Effector memory CD8-positive, alpha-beta T cell (primary cell): ENCODE results near the gene HLA-DMB.

Experiments used
- ATAC-seq: fragments of 150-1000 bp; cut with Tn5 transposase; replicated peaks from 2 replicates; pipeline ENCODE4 v1.10.0; 2021; ENCODE audit warnings: mild to moderate bottlenecking, moderate library complexity
- DNase-seq, 3 experiments: peaks; one replicate each; pipeline ENCODE4 v3.0.0; 2021
- H3K27ac Mint-ChIP-seq, 2 donors: one replicate each; pipeline ENCODE4 v1.8.0; 2022; ENCODE audit warnings: mild to moderate bottlenecking in 2 of 2, mixed read lengths in 2 of 2, moderate library complexity in 2 of 2
- H3K27me3 Mint-ChIP-seq, 2 donors: one replicate each; pipeline ENCODE4 v1.8.0; 2022; ENCODE audit warnings: mixed read lengths in 2 of 2
- H3K36me3 Mint-ChIP-seq: one replicate; pipeline ENCODE4 v1.8.0; 2022; ENCODE audit warnings: mild to moderate bottlenecking, moderate library complexity, mixed read lengths; ENCODE audit not compliant: insufficient read depth
- H3K4me1 Mint-ChIP-seq, 2 donors: one replicate each; pipeline ENCODE4 v1.8.0; 2022; ENCODE audit warnings: low read depth in 2 of 2, mixed read lengths in 2 of 2
- H3K4me3 Mint-ChIP-seq, 2 donors: one replicate each; pipeline ENCODE4 v1.8.0; 2022; ENCODE audit warnings: mild to moderate bottlenecking in 2 of 2, mixed read lengths in 2 of 2, moderate library complexity in 2 of 2
- H3K9me3 Mint-ChIP-seq, 2 donors: one replicate each; pipeline ENCODE4 v1.8.0; 2022; ENCODE audit warnings: mixed read lengths in 2 of 2

Gene HLA-DMB

GRCh38 chr6:32976334-32977069 lies 35.7 kb upstream of the HLA-DMB start:
- no peaks in the 10 kb centered on the region for H3K27me3 Mint-ChIP-seq
- DNase-seq (no peak), ATAC-seq (no peak)
- peaks cover 100% of the 10 kb centered on the region for H3K36me3 Mint-ChIP-seq
- H3K27ac Mint-ChIP-seq: peak overlapping the region; percentile 90 to 98
- H3K9me3 Mint-ChIP-seq: no peaks in the 10 kb centered on the region
- H3K4me3 Mint-ChIP-seq: peak overlapping the region; percentile 88 to 94
- H3K4me1 Mint-ChIP-seq: peaks cover 52 to 68% of the 10 kb centered on the region in 2 donors

GRCh38 chr6:32975886-32976285 lies 35.1 kb upstream of the HLA-DMB start:
- H3K4me1 Mint-ChIP-seq: peaks cover 52 to 74% of the 10 kb centered on the region in 2 donors
- H3K4me3 Mint-ChIP-seq: peak overlapping the region; percentile 88 to 94
- no peaks in the 10 kb centered on the region for H3K9me3 Mint-ChIP-seq

DNA sequence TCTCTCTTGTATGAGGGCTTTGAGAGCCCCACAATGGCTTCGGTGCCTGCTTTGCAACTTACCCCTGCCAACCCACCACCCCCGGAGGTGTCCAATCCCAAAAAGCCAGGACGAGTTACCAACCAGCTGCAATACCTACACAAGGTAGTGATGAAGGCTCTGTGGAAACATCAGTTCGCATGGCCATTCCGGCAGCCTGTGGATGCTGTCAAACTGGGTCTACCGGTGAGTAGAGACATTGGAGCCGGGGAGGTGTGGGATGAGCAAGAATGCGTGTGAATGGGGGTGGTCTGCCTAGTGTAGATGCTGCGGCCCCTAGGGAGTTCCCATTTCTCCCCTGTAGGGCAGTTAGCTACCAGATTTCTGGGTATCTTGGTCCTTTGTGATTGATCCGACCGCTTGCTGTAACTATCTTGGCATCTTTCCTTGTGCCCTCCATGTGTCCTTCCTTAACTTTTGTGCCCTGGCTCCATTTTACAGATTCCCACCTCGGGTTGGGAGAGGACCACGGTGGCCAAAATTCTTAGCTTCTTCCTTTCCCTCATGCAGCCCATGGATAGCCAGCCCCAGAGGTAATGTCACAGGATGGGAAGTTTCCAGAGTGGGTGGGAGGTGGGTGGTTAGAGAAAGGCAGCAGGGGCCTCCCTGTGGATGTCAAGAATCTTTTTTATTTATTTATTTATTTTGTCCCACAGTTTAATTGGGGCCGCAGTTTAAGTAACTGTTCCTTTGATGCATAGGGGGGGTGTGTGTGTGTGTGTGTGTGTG lies 33.9 kb upstream of the HLA-DMB start:
- Mint-ChIP-seq H3K4me3 (peak overlapping the region; percentile 88 to 94), H3K4me1 (peaks cover 55 to 76% of the 10 kb centered on the region in 2 donors), H3K9me3 (no peaks in the 10 kb centered on the region), H3K27me3 (no peaks in the 10 kb centered on the region), H3K27ac (peak overlapping the region; percentile 94 to 98), H3K36me3 (peaks cover 97% of the 10 kb centered on the region)
- DNase-seq (no peak), ATAC-seq (no peak)

More at GRCh38 chr6:32975886-32976285, 35.1 kb upstream of the HLA-DMB start:
- DNase-seq: no peak
- Mint-ChIP-seq H3K27me3 (no peaks in the 10 kb centered on the region), H3K27ac (peak overlapping the region; percentile 90 to 98), H3K36me3 (peaks cover 100% of the 10 kb centered on the region)
- no peak for ATAC-seq

DNA sequence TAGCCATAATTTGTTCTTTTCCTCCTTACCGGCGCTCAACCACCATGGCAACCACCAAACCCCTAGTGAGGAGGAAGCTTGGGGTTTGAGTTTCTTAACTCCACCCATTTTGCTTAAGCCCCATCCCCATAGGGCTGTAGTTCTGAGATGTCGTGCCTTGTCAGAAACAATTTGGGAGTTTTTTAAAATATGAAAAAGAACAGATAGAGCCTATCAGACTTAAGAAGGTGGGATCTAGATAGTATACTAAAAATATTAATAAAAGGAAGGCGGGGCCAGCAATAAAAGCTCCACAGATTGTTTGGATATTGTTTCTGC lies 33.1 kb upstream of the HLA-DMB start:
- Mint-ChIP-seq H3K4me1 (peaks cover 52 to 75% of the 10 kb centered on the region in 2 donors), H3K9me3 (no peaks in the 10 kb centered on the region), H3K27me3 (no peaks in the 10 kb centered on the region), H3K27ac (peak overlapping the region; percentile 94 to 98), H3K4me3 (peak overlapping the region; percentile 88 to 94), H3K36me3 (peaks cover 97% of the 10 kb centered on the region)
- DNase-seq: no peak
- ATAC-seq: no peak

- ATAC-seq (peak; percentile 3), DNase-seq (peak in 2 of 3 experiments; percentile 64)
- Mint-ChIP-seq H3K27me3 (no peaks in the 10 kb centered on the region), H3K27ac (peak overlapping the region; percentile 94 to 98), H3K9me3 (no peaks in the 10 kb centered on the region), H3K4me3 (peak overlapping the region; percentile 88 to 94), H3K36me3 (peaks cover 95% of the 10 kb centered on the region), H3K4me1 (peaks cover 54 to 70% of the 10 kb centered on the region in 2 donors)
Measured at GRCh38 chr6:32973144-32974015, 32.6 kb upstream of the HLA-DMB start.

DNA sequence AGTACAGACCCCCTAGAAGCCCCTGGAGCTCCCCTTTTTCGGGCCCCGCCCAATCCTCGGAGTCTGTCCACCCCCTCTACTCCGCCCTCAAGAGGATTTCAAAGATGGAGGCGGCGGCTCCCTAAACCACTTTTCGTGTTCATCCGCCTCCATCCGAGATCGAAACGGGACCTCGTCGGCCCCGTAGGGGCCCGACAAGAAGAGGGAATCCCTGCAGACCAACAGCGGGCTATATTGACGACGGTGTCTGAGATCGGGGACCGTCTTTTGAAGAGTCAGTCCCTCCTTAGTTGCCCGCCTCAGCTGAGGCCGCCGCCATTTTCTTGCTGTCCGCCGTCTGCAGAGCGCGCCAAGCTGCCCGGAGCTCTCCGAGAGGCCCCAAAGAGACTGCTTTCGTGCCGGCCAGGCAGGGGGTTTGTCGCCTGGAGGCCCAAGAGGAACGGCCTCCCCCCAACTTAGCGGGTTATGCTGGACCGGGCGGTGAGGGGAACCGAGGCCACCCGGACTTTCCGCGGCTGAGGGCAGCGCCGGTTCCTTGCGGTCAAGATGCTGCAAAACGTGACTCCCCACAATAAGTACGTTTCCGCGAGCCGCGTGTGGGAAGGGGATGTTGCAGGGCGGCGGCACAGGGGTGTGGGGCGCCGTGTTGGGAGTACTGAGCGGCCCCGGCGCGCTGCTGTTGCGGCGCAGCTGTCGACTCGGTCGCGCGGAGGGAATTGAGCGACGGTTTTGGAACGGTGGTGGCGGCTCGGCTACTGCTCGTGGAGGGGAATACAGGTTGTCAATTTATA lies 31.7 kb upstream of the HLA-DMB start:
- peaks cover 94% of the 10 kb centered on the region for H3K36me3 Mint-ChIP-seq

DNA sequence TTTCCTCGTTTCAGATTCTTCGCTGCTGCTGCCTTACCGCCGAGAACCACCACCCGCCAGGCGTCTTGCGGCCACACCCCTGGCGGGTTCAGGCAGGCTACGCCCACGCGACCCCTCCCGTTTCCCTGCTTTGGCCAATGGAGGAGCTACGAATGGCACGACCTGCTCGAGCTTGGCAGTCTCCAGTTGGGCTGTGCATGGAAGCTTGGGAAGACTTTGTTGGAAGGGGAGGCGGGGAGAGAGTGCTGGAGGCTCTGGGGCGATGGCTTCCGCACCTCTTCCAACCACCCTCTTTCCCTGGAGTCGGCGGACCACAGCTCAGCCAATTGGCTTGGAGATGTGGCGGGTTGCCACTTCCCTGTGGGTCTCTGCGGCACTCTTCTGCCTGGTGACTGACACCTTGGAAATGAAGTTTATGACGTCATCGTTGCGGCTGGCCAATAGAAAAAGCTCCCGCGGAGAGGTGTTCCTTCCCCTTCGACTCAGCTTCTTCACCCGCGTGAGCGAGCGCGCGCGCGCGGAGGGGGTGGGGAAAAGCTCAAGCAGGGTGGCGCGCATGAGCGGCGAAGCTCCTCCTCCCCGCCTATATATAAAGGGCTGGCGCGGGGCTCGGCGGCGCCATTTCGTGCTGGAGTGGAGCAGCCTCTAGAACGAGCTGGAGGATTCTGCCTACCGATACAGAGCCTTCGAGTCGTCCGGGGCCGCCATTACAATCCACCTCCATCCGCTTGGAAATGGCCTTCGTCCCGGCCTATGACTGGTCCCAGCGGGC lies 30.9 kb upstream of the HLA-DMB start:
- Mint-ChIP-seq H3K4me1 (peaks cover 53 to 71% of the 10 kb centered on the region in 2 donors), H3K36me3 (peaks cover 86% of the 10 kb centered on the region), H3K4me3 (peak overlapping the region; percentile 88 to 94)

More for the DNA sequence above, 31.7 kb upstream of the HLA-DMB start:
- Mint-ChIP-seq H3K9me3 (no peaks in the 10 kb centered on the region), H3K27me3 (no peaks in the 10 kb centered on the region), H3K4me1 (peaks cover 54 to 71% of the 10 kb centered on the region in 2 donors), H3K27ac (peak overlapping the region; percentile 94 to 98), H3K4me3 (peak overlapping the region; percentile 88 to 94)
- ATAC-seq (peak; percentile 22), DNase-seq (peak; percentile 46 to 52 (median 47))

GRCh38 chr6:32971242-32971580 lies 30.4 kb upstream of the HLA-DMB start:
- Mint-ChIP-seq H3K27me3 (no peaks in the 10 kb centered on the region), H3K4me3 (peak overlapping the region; percentile 88 to 94), H3K36me3 (peaks cover 81% of the 10 kb centered on the region), H3K9me3 (no peaks in the 10 kb centered on the region), H3K27ac (peak overlapping the region; percentile 94 to 98), H3K4me1 (peaks cover 51 to 71% of the 10 kb centered on the region in 2 donors)
- ATAC-seq (no peak), DNase-seq (no peak)

More for the DNA sequence above, 30.9 kb upstream of the HLA-DMB start:
- Mint-ChIP-seq H3K27ac (peak overlapping the region; percentile 94 to 98), H3K9me3 (no peaks in the 10 kb centered on the region), H3K27me3 (no peaks in the 10 kb centered on the region)
- DNase-seq: peak; percentile 99 to 100 (median 99)
- ATAC-seq: peak; percentile 59

DNA sequence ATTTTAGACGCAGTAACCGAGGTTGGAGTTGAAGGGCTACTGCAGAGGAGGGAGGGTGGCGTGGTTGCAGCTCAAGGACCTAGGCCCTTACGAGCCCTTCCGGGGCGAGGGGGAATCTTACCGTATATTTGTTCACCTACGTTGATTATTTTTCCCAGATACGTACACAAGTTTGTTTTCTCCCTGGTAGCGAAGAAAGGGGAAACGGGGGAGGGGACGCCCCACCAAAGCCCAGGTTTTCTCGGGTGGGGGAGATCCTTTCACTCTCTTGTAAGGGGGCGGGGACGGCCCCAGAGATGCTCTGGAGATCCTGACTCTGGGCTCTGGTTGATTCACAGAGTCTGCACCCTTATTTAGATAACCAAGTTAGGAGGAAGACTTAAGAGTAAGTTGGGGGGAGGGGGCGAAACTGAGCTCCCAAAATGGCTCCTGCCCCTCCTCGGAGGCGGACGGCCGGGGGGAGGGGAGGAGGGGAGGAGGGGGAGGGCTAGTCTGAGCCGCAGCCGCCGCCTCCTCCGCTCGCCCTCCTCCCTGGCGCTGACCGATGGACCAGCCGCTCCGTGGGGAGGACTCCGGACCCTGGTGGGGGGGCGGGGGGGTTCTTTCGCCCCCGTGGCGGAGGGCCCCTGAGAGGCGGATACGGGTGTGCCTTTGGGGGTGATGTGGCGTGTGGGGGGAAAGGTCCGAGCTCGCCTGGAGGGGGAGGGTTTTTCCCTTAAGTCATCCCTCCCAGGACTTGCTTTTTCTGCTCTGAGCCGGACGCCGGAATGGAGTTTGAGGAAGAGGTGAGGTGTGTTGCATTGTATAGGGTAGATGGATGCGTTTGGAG lies 29.8 kb upstream of the HLA-DMB start:
- peaks cover 51 to 69% of the 10 kb centered on the region in 2 donors for H3K4me1 Mint-ChIP-seq
- peak; percentile 42 to 50 (median 42) for DNase-seq
- H3K36me3 Mint-ChIP-seq: peaks cover 75% of the 10 kb centered on the region
- peak overlapping the region; percentile 88 to 94 for H3K4me3 Mint-ChIP-seq
- H3K27me3 Mint-ChIP-seq: no peaks in the 10 kb centered on the region
- no peaks in the 10 kb centered on the region for H3K9me3 Mint-ChIP-seq
- H3K27ac Mint-ChIP-seq: peak overlapping the region; percentile 94 to 98
- no peak for ATAC-seq

GRCh38 chr6:32969685-32970412 lies 29.0 kb upstream of the HLA-DMB start:
- ATAC-seq (no peak), DNase-seq (peak; percentile 46 to 59 (median 48))
- peaks cover 55 to 69% of the 10 kb centered on the region in 2 donors for H3K4me1 Mint-ChIP-seq
- H3K9me3 Mint-ChIP-seq: no peaks in the 10 kb centered on the region
- H3K36me3 Mint-ChIP-seq: peaks cover 67% of the 10 kb centered on the region
- peak overlapping the region; percentile 88 to 94 for H3K4me3 Mint-ChIP-seq
- no peaks in the 10 kb centered on the region for H3K27me3 Mint-ChIP-seq
- peak overlapping the region; percentile 94 to 98 for H3K27ac Mint-ChIP-seq
